IMR-90 (cell line): Measurements from ENCODE around the gene BCCIP. TPM values are rescaled to one million over a fixed set of nuclear protein-coding genes. Genes with fewer than 3 reads are reported as not detected.

ENCODE experiments used
- ATAC-seq: fragments of 200-7000 bp; cut with Tn5 transposase; 2 replicates; pipeline ENCODE4 v1.9.1; 2020; ENCODE audit warnings: low read depth, mild to moderate bottlenecking, moderate library complexity
- BruUV-seq: library from RNA; stranded (reverse); fragments of 400-500 nt; replicated peaks from 2 replicates; lab custom pipeline; 2021; lab: Mats Ljungman, UMichigan
- CTCF ChIA-PET: fragments of 300-600 bp; formaldehyde crosslinking; extraction: SDS; loops from one replicate; lab custom pipeline; 2021; ENCODE audit warnings: antibody characterized with exemption; lab: Yijun Ruan, JAX
- POLR2A ChIA-PET: fragments of 300-600 bp; sonication (Branson Sonifier 250); formaldehyde crosslinking; loops from one replicate; lab custom pipeline; 2022; ENCODE audit warnings: antibody characterized with exemption; ENCODE audit not compliant: unreplicated experiment; lab: Charles Lee
- DNase-seq: peaks from one replicate; pipeline ENCODE4 v3.0.0; 2013
- H2AFZ ChIP-seq: replicated peaks from 2 replicates; pipeline ENCODE3; 2013; ENCODE audit warnings: low read length, mild to moderate bottlenecking; ENCODE audit not compliant: poor library complexity
- H2AK5ac ChIP-seq: 2 replicates; pipeline ENCODE4 v1.6.1; 2013; ENCODE audit warnings: low read depth, low read length, inconsistent platforms
- H2AK9ac ChIP-seq: replicated peaks from 2 replicates; pipeline ENCODE3; 2013; ENCODE audit warnings: mild to moderate bottlenecking, low read depth, low read length, moderate library complexity; ENCODE audit not compliant: poor library complexity
- H2BK120ac ChIP-seq: 2 replicates; pipeline ENCODE4 v1.6.1; 2013; ENCODE audit warnings: low read depth, low read length, inconsistent platforms
- H2BK15ac ChIP-seq: 3 replicates; pipeline ENCODE4 v1.6.1; 2013; ENCODE audit warnings: low read depth, low read length, inconsistent platforms
- H2BK20ac ChIP-seq: 2 replicates; pipeline ENCODE4 v1.6.1; 2013; ENCODE audit warnings: low read depth, mild to moderate bottlenecking, inconsistent platforms, low read length, moderate library complexity
- H2BK5ac ChIP-seq: 2 replicates; pipeline ENCODE4 v1.6.1; 2013; ENCODE audit warnings: mild to moderate bottlenecking, low read depth, low read length, inconsistent platforms; ENCODE audit not compliant: poor library complexity, severe bottlenecking
- H3K14ac ChIP-seq: replicated peaks from 2 replicates; pipeline ENCODE4 v1.6.1; 2013; ENCODE audit warnings: low read depth, low read length, inconsistent platforms
- H3K18ac ChIP-seq: 2 replicates; pipeline ENCODE4 v1.6.1; 2013; ENCODE audit warnings: low read depth, low read length, control low read depth
- H3K23ac ChIP-seq: 2 replicates; pipeline ENCODE4 v1.6.1; 2013; ENCODE audit warnings: low read depth, low read length, inconsistent platforms
- H3K27ac ChIP-seq: 2 replicates; pipeline ENCODE4 v1.5.1; 2013; ENCODE audit warnings: mild to moderate bottlenecking, control low read depth, low read length; ENCODE audit not compliant: insufficient read depth
- H3K27me3 ChIP-seq: 2 replicates; pipeline ENCODE4 v1.6.1; 2013; ENCODE audit warnings: low read length; ENCODE audit not compliant: control insufficient read depth, insufficient read depth
- H3K36me3 ChIP-seq: 2 replicates; pipeline ENCODE4 v1.6.1; 2013; ENCODE audit warnings: low read length, mixed read lengths; ENCODE audit not compliant: control insufficient read depth, insufficient read depth
- H3K4ac ChIP-seq: 2 replicates; pipeline ENCODE4 v1.6.1; 2013; ENCODE audit warnings: low read depth, low read length, inconsistent platforms
- H3K4me1 ChIP-seq: 2 replicates; pipeline ENCODE4 v1.6.1; 2013; ENCODE audit warnings: low read length, mixed read lengths; ENCODE audit not compliant: control insufficient read depth, insufficient read depth
- H3K4me2 ChIP-seq: 2 replicates; pipeline ENCODE4 v1.6.1; 2013; ENCODE audit warnings: low read depth, mild to moderate bottlenecking, control low read depth, low read length, moderate library complexity
- H3K4me3 ChIP-seq: 2 replicates; pipeline ENCODE4 v1.5.1; 2013; ENCODE audit warnings: low read depth, mild to moderate bottlenecking, control low read depth, low read length, moderate library complexity; ENCODE audit not compliant: insufficient read depth
- H3K56ac ChIP-seq: 2 replicates; pipeline ENCODE4 v1.6.1; 2013; ENCODE audit warnings: low read length, inconsistent platforms; ENCODE audit not compliant: insufficient read depth; ENCODE audit errors: extremely low read depth
- H3K79me1 ChIP-seq, 2 experiments: 2 replicates each; pipeline ENCODE4 v1.6.1; 2013; ENCODE audit warnings: low read length in 2 of 2, inconsistent platforms in 1 of 2, low read depth in 1 of 2
- H3K9ac ChIP-seq: 2 replicates; pipeline ENCODE4 v1.6.1; 2013; ENCODE audit warnings: low read depth, low read length, control low read depth
- H3K9me1 ChIP-seq: 2 replicates; pipeline ENCODE4 v1.6.1; 2013; ENCODE audit warnings: low read length, inconsistent platforms; ENCODE audit not compliant: insufficient read depth
- H3K9me3 ChIP-seq: 2 replicates; pipeline ENCODE4 v1.6.1; 2013; ENCODE audit warnings: low read length; ENCODE audit not compliant: control insufficient read depth, insufficient read depth
- H4K20me1 ChIP-seq: 2 replicates; pipeline ENCODE4 v1.6.1; 2013; ENCODE audit warnings: low read length, inconsistent platforms; ENCODE audit not compliant: insufficient read depth
- H4K5ac ChIP-seq: 2 replicates; pipeline ENCODE4 v1.6.1; 2013; ENCODE audit warnings: mild to moderate bottlenecking, low read depth, low read length, control low read depth
- H4K8ac ChIP-seq, 2 experiments: 2 replicates each; pipeline ENCODE4 v1.6.1; 2013; ENCODE audit warnings: low read depth in 2 of 2, low read length in 2 of 2, control low read depth in 1 of 2, inconsistent platforms in 1 of 2
- H4K91ac ChIP-seq: 2 replicates; pipeline ENCODE4 v1.6.1; 2013; ENCODE audit warnings: low read depth, low read length, inconsistent platforms; ENCODE audit not compliant: insufficient read depth
- CHD1 ChIP-seq: IDR thresholded peaks from 2 replicates; pipeline ENCODE4 v1.6.1; 2012; ENCODE audit warnings: low read depth, low read length, improper control_type of control experiment
- ELK1 ChIP-seq: fragments of 150-350 bp; IDR thresholded peaks from 2 replicates; pipeline ENCODE4 v1.6.1; 2016; ENCODE audit warnings: low read depth, mild to moderate bottlenecking, low read length, moderate library complexity, borderline replicate concordance
- NFE2L2 ChIP-seq: fragments of 150-350 bp; IDR thresholded peaks from 2 replicates; pipeline ENCODE4 v1.6.1; 2016; ENCODE audit warnings: low read depth, mild to moderate bottlenecking, low read length
- RAD21 ChIP-seq: IDR thresholded peaks from 2 replicates; pipeline ENCODE4 v1.6.1; 2012; ENCODE audit warnings: low read length, improper control_type of control experiment
- SMC3 ChIP-seq: fragments of 150-350 bp; IDR thresholded peaks from 2 replicates; pipeline ENCODE4 v1.6.1; 2016; ENCODE audit warnings: low read depth, mild to moderate bottlenecking, antibody characterized with exemption, low read length, moderate library complexity
- WGBS, 2 experiments: methylation state at CpG; one replicate each; pipeline versions ENCODE4 v1.1.5 to v1.1.7; 2013; ENCODE audit warnings: missing lambda C conversion rate in 2 of 2; ENCODE audit not compliant: insufficient read length in 1 of 2; ENCODE audit errors: extremely low coverage in 2 of 2; 5-methylcytosine and 5-hydroxymethylcytosine counted together
- dilution Hi-C: fragments of 300-500 bp; cut with HindIII; formaldehyde crosslinking; loops from one replicate; pipeline ENCODE4 v1.14.3; 2018; ENCODE audit warnings: low sequenced_read_pairs; ENCODE audit not compliant: unreplicated experiment
- in situ Hi-C: fragments of 300-500 bp; cut with MboI; formaldehyde crosslinking; loops from 3 replicates; pipeline ENCODE4 v1.14.3; 2019; ENCODE audit warnings: low sequenced_read_pairs, inconsistent platforms, mixed read lengths
- intact Hi-C: fragments of 100-400 bp; cut with micrococcal nuclease; formaldehyde crosslinking; loops from 2 replicates; pipeline ENCODE4 v1.10.0; 2022
- polyA plus RNA-seq, 3 experiments: library from polyadenylated mRNA; depleted of rRNA; stranded (reverse); fragments of >200 nt; gene quantifications; 2 replicates each; pipeline ENCODE4 v1.2.3, GENCODE V29; 2012; ENCODE audit warnings: low replicate concordance in 1 of 3
- total RNA-seq: library from RNA; depleted of rRNA; stranded (reverse); fragments of >200 nt; gene quantifications from 2 replicates; pipeline ENCODE4 v1.2.3, GENCODE V29; 2012

The BCCIP gene
- total and polyA plus RNA-seq, 2 of the 4 experiments (the other 2 are of a cell fraction), result 31.9 to 49.2 TPM

- Histone ChIP-seq H3K4me1 (no peaks in the 10 kb centered on the region), H3K18ac (no peak overlapping the region), H3K27me3 (peaks cover 3% of the 10 kb centered on the region; the same call in 1 of the 2 replicates), H4K5ac (no peak overlapping the region), H3K9ac (no peak overlapping the region), H2BK20ac (no peak overlapping the region), H4K8ac (no peak overlapping the region), H3K36me3 (no peaks in the 10 kb centered on the region), H2AK5ac (no peak overlapping the region), H3K14ac (no peak overlapping the region), H4K20me1 (no peaks in the 10 kb centered on the region), H3K27ac (no peak overlapping the region), H3K9me1 (no peaks in the 10 kb centered on the region), H2BK15ac (no peak overlapping the region), H2BK5ac (no peak overlapping the region), H3K4me3 (no peak overlapping the region), H2AK9ac (no peak overlapping the region), H3K4me2 (no peak overlapping the region), H3K23ac (no peak overlapping the region), H3K9me3 (no peaks in the 10 kb centered on the region), H2BK120ac (no peak overlapping the region), H4K91ac (no peak overlapping the region), H3K4ac (no peak overlapping the region), H3K56ac (no peak overlapping the region), H3K79me1 (no peaks in the 10 kb centered on the region), H2AFZ (no peak overlapping the region)
- ATAC-seq (no peak), DNase-seq (no peak)
- ChIA-PET CTCF (no interaction called here), POLR2A (no interaction called here)
- intact Hi-C loops (no loop called here), in situ Hi-C loops (no loop called here), dilution Hi-C loops (no loop called here)
- 20% methylated on average over 1 of the region's 10 CpGs; no CpG with 5 or more reads in 1 of the 2 experiments for WGBS, 2 experiments
- BruUV-seq, result no TSS peak
- no peak for TF ChIP-seq RAD21
- no peak for TF ChIP-seq SMC3
- no peak for TF ChIP-seq NFE2L2
- no peak for TF ChIP-seq CHD1
- no peak for TF ChIP-seq ELK1
Observed at GRCh38 chr10:125779403-125780327, 43.7 kb upstream of the BCCIP start.
